ENCODE measurements around the gene QSOX2.

Gene QSOX2

GRCh38 chr9:136203408-136204144, 42.0 kb downstream of the QSOX2 start:
- no peak for TF ChIP-seq CTCF (conservative IDR thresholded peaks at IDR 0.05; ENCODE audit: control insufficient read depth, insufficient read depth, low read depth, low read length)
- no peak for DNase-seq (ENCODE audit: low read depth)
- no peak overlapping the region for H3K4me3 ChIP-seq (ENCODE audit: control insufficient read depth, low read depth, low read length)

GRCh38 chr9:136202454-136203407, 42.9 kb downstream of the QSOX2 start:
- H3K4me3 ChIP-seq (ENCODE audit: control insufficient read depth, low read depth, low read length): no peak overlapping the region
- no peak for TF ChIP-seq CTCF (conservative IDR thresholded peaks at IDR 0.05; ENCODE audit: control insufficient read depth, insufficient read depth, low read depth, low read length)
- no peak for DNase-seq (ENCODE audit: low read depth)

- no peak overlapping the region for H3K4me3 ChIP-seq (ENCODE audit: control insufficient read depth, low read depth, low read length)
- TF ChIP-seq CTCF (conservative IDR thresholded peaks at IDR 0.05; ENCODE audit: control insufficient read depth, insufficient read depth, low read depth, low read length): no peak
- DNase-seq (ENCODE audit: low read depth): no peak
Measured at GRCh38 chr9:136201609-136202453, 43.8 kb downstream of the QSOX2 start.

- no peak for DNase-seq (ENCODE audit: low read depth)
- TF ChIP-seq CTCF (conservative IDR thresholded peaks at IDR 0.05; ENCODE audit: control insufficient read depth, insufficient read depth, low read depth, low read length): no peak
Measured at GRCh38 chr9:136201174-136201573, 44.4 kb downstream of the QSOX2 start.

GRCh38 chr9:136200424-136200823, 45.2 kb downstream of the QSOX2 start:
- TF ChIP-seq CTCF (conservative IDR thresholded peaks at IDR 0.05; ENCODE audit: control insufficient read depth, insufficient read depth, low read depth, low read length): no peak
- H3K4me3 ChIP-seq (ENCODE audit: control insufficient read depth, low read depth, low read length): no peak overlapping the region
- no peak for DNase-seq (ENCODE audit: low read depth)

More at GRCh38 chr9:136201174-136201573, 44.4 kb downstream of the QSOX2 start:
- H3K4me3 ChIP-seq (ENCODE audit: control insufficient read depth, low read depth, low read length): no peak overlapping the region
